Ecto neural progenitor cell (in vitro differentiated cells): ENCODE data around the gene MYH9.
"Not testable (repeated sequence)": the region's sequence is repeated elsewhere in the genome, so short reads cannot be mapped to it uniquely, and the experiment has no call there.

ENCODE experiments used
- DNase-seq: peaks from one replicate; pipeline ENCODE4 v3.0.0-alpha.2; 2018; ENCODE audit warnings: low spot score

Gene MYH9

GRCh38 chr22:36413022-36413775 is 25.4 kb upstream of the MYH9 start:
- no peak for DNase-seq

- no peak for DNase-seq
Measured at GRCh38 chr22:36411589-36412258, 24.0 kb upstream of the MYH9 start.

DNA sequence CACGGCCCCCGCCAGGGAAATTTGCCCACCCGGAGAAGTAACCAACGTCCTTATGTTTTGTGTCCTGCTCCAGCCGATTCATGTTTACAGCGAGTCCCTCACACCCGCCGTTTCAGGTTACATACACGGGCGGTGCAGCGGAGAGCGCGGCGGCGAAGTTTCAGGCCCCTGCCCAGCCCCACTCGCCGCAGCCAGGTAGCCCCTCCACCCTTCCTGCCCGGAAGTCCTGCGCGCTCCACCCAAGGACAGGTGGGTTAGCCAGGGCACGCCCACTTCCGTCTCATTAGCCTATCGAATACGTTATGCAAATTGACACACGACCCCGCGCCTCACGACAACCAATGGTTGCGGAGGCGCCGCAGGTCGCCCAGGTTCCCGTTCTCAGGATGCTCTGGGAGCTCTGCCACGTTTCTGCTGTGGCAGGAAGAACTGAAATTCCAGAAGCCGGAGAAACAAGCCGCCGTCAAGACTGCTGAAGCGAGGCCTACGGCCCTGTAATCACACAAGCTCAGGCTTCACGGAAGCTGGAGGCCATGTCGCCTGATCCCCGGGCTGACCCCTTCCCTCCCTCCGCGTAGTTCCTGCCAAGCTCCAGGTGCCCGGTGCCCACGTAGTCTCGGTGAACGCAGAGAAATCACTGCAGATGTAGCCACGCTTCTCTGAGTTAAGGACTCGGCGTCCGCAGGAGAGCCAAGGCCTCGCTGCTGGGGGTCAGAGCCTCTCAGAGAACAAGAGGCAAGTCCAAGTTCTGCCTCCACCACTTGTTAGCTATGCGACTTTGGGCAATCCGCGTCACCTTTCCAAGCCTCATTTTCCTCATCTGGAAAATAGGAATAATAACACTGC is 22.4 kb upstream of the MYH9 start:
- peak; percentile 96 for DNase-seq

- not testable (repeated sequence) for DNase-seq
Measured at GRCh38 chr22:36409554-36409910, 21.8 kb upstream of the MYH9 start.

DNA sequence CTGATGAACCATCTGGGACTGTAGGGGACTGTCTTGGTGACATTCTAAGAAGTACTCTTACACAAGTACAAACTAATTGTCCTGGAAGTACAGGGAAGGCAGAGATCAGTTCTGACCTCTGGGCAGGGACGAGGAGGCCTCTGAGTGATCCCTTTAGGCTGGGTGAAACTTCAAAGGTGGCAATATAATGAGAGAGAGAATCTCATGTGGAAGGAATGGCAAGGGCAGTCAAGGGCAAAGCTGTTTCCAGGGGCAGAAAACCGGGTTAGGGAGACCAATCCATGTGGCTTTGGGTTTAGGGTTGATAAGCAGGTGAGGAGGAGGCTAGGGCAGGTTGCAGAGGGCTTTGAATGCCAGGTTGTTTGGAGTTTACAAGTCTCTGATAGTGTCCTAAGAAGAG is 21.3 kb upstream of the MYH9 start:
- no peak for DNase-seq

DNA sequence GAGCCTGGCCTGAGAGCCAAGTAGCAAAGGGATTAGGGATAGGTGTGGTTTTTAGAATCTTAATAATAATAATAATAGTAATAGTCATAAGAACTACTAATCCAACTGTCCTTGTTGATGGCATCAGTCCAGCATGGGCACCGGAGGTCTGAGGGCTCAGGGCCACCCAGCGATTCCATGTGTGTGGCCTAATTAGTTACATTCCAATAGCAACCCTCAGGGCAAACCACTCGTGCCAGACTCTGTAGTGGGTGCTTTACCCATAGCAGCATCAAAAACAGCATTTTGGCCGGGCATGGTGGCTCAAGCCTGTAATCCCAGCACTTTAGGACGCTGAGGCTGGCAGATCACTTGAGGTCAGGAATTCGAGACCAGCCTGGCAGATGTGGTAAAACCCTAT is 19.0 kb upstream of the MYH9 start:
- no peak for DNase-seq

GRCh38 chr22:36405671-36406538 is 18.1 kb upstream of the MYH9 start:
- no peak for DNase-seq

GRCh38 chr22:36405221-36405661 is 17.5 kb upstream of the MYH9 start:
- no peak for DNase-seq

GRCh38 chr22:36404446-36404845 is 16.7 kb upstream of the MYH9 start:
- no peak for DNase-seq

DNA sequence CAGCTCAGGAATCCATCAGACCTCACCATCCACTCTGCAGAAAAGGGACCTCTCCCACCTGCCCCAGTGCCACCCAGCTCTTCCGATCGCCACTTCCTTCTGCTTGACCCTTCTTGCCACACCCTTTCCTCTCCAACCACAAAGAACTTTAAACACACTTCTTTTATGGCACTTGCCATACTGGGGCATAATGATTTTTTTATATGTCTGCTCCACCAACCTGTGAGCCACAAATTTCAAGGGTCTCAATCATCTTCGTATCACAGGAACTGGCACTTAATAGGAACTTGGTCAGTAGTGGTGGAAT is 11.7 kb upstream of the MYH9 start:
- DNase-seq: no peak

- DNase-seq: no peak
Measured at GRCh38 chr22:36398601-36399471, 11.1 kb upstream of the MYH9 start.

DNA sequence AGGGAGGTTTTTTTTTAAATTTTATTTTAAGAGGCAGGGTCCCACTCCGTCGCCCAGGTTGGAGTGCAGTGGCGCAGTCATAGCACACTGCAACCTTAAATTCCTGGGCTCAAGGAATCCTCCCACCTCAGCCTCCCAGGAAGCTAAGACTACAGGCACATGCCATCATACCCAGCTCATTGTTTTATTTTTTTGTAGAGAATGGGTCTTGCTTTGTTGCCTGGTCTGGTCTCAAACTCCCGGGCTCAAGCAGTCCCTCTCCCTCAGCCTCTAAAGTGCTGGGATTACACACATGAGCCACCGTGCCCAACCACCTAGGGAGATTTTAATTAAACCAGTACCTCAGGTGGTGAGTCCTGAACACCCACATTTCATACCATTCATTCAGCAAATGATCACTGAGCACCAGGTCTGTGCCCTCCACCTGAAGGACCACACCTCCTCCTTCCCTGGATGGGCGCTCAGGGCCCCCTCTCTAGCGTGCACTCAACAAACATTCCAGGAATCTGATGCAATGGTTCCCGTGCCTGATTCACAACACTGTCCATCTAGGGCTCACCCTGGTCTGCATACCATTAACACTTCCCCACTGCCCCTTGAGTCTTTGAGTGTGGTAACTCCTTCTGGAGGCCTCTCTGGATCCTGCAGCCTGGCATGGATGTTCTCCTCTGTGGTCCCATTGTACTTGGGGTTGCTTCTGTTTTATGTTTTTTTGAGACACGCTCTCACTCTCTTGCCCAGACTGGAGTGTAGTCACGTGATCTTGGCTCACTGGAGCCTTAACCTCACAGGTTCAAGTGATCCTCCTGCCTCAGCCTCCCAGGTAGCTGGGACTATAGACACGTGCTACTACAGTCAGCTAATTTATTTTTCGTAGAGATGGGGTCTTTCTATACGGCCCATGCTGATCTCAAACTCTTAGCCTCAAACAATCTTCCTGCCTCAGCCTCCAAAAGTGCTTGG is 9.6 kb upstream of the MYH9 start:
- no peak for DNase-seq

GRCh38 chr22:36395915-36396314 is 8.1 kb upstream of the MYH9 start:
- DNase-seq: no peak

DNA sequence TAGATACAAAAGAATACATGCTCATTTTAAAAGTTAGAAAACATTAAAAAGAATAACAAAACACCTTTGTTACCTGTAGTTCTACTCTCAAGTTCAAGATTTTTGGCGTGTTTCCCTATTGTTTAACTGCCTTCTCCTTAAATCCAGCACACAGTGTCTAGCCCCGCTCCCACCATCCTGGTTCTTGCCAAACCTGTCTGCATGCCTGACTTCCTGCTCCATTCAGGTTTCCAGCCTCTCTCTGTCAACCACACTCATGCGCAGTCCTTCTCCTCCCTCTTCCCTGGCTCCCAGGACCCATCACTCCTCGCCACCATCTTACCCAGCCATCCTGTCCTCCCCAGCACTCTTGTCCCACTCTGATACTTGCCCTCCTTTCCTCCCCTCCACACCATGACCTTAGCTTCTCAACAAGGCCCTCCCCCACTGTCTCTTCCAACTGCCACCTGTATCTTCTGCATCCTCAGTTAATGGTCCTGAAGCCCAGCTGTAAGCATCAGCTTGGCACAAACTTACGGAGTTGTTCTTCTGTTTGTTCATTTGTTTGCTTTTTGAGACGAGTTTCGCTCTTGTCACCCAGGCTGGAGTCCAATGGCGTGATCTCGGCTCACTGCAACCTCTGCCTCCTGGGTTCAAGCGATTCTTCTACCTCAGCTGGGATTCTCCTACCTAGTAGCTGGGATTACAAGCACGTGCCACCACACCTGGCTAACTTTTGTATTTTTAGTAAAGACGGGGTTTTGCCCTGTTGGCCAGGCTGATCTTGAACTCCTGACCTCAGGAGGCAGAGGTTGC is 7.5 kb upstream of the MYH9 start:
- no peak for DNase-seq

- no peak for DNase-seq
Measured at GRCh38 chr22:36391638-36392037, 3.9 kb upstream of the MYH9 start.

- DNase-seq: not testable (repeated sequence)
Measured at GRCh38 chr22:36389122-36389521, 1.4 kb upstream of the MYH9 start.

- DNase-seq: no peak
Measured at GRCh38 chr22:36387709-36387958, 133 bp downstream of the MYH9 start.

DNA sequence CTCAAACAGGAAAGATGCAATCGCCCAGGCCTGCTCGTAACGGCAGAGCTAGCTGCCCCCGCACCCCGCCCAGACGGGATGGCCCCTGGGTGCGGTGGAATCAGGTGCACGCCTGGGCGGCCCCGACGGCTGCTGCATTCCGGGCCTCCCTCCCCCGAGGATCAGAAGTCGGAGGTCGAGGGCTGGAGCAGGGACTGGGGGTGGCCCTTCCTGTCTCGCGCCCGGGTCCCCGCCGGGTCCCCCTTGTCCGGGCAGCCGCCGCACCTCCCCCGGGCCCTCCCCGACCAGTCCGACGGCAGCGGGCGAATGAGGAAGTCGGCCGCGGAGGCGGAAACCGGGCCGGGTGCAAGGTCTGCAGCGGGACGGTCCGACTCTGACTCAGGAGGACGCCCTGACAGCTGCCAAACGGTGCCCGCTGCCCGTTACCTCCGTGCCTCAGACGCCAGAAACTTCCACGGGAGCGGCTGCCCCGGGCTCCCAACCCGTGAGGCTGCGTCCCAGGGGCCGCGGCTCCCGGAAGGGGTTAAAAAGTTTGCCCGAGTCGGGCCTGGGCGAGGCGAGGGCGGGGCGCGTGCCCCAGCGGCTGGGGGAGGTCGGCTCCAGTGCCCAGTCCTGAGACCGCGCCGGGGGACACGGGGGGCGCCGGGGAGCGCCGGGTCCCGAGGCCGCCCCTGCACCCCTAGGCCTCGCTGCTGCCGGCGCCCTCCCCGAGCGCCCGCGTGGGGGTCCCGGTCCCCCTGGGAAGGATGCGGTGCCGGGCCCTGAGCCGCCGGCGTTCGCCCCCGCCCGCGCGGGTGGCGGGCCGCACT is 663 bp downstream of the MYH9 start:
- DNase-seq: peak; percentile 70
